Activated T-helper 2 cell treated with anti-CD3 and anti-CD28 coated beads, Interferon-gamma antibody, Interleukin-2, Interleukin-4, amounts not matched to agents 10 μg/mL and 5 μg/mL and 100 μg/mL, durations not matched to agents 14 hours and 24 hours and 36 hours (primary cell): Measurements from ENCODE around the gene GPR152. TPM values are rescaled to one million over a fixed set of nuclear protein-coding genes. Genes with fewer than 3 reads are reported as not detected.

Experiments
- DNase-seq: peaks from one replicate; pipeline ENCODE4 v3.0.0; 2021; ENCODE audit warnings: low spot score
- H3K27ac Mint-ChIP-seq: one replicate; pipeline ENCODE4 v1.8.0; 2021; ENCODE audit warnings: mixed read lengths
- H3K27me3 Mint-ChIP-seq: one replicate; pipeline ENCODE4 v1.8.0; 2021; ENCODE audit warnings: low read depth, mixed read lengths
- H3K36me3 Mint-ChIP-seq: one replicate; pipeline ENCODE4 v1.8.0; 2021; ENCODE audit warnings: low read depth, mixed read lengths
- H3K4me1 Mint-ChIP-seq: one replicate; pipeline ENCODE4 v1.8.0; 2021; ENCODE audit warnings: low read depth, mixed read lengths
- H3K4me3 Mint-ChIP-seq: one replicate; pipeline ENCODE4 v1.8.0; 2021; ENCODE audit warnings: low read depth, mild to moderate bottlenecking, moderate library complexity, mixed read lengths
- H3K9me3 Mint-ChIP-seq: one replicate; pipeline ENCODE4 v1.8.0; 2021; ENCODE audit warnings: mixed read lengths
- intact Hi-C: fragments of 100-400 bp; cut with micrococcal nuclease; formaldehyde crosslinking; loops from one replicate; pipeline ENCODE4 v1.15.1; 2023
- total RNA-seq: library from RNA; stranded (reverse); gene quantifications from 2 replicates; pipeline ENCODE4 v1.2.3, GENCODE V29; 2022

GPR152 gene
- not detected in 2 replicates for total RNA-seq

GRCh38 chr11:67452141-67452952 is at the start of gene GPR152:
TSS of gene GPR152 (minus strand) at chr11:67452729. CDS start at chr11:67452724, 5 bp downstream.
- no peaks in the 10 kb centered on the region for H3K36me3 Mint-ChIP-seq
- no peak within 1 kb of the TSS for H3K4me3 Mint-ChIP-seq
- H3K27me3 Mint-ChIP-seq, result no peaks in the 10 kb centered on the region
- DNase-seq, result no peak
- H3K4me1 Mint-ChIP-seq, result peaks cover 11% of the 10 kb centered on the region
- H3K27ac Mint-ChIP-seq, result no peak within 1 kb of the TSS
- no peaks in the 10 kb centered on the region for H3K9me3 Mint-ChIP-seq
- intact Hi-C loops, result no loop called here

- DNase-seq, result no peak
- peaks cover 62% of the 10 kb centered on the region for H3K36me3 Mint-ChIP-seq
- H3K27ac Mint-ChIP-seq, result no peak overlapping the region
- no peaks in the 10 kb centered on the region for H3K9me3 Mint-ChIP-seq
- H3K4me3 Mint-ChIP-seq, result no peak overlapping the region
- peaks cover 24% of the 10 kb centered on the region for H3K4me1 Mint-ChIP-seq
- no peaks in the 10 kb centered on the region for H3K27me3 Mint-ChIP-seq
- intact Hi-C loops, result no loop called here
Observed at GRCh38 chr11:67501854-67502253, 49.3 kb upstream of the GPR152 start.

- no peak for DNase-seq
- peak overlapping the region; percentile 21 for H3K27ac Mint-ChIP-seq
- no peaks in the 10 kb centered on the region for H3K9me3 Mint-ChIP-seq
- H3K4me3 Mint-ChIP-seq, result no peak overlapping the region
- H3K27me3 Mint-ChIP-seq, result no peaks in the 10 kb centered on the region
- H3K4me1 Mint-ChIP-seq, result peaks cover 20% of the 10 kb centered on the region
- peaks cover 57% of the 10 kb centered on the region for H3K36me3 Mint-ChIP-seq
- intact Hi-C loops, result no loop called here
Observed at GRCh38 chr11:67500831-67501715, 48.5 kb upstream of the GPR152 start.

- Mint-ChIP-seq H3K9me3 (no peaks in the 10 kb centered on the region), H3K4me3 (no peak overlapping the region), H3K27ac (peak overlapping the region; percentile 21), H3K27me3 (no peaks in the 10 kb centered on the region), H3K4me1 (peaks cover 15% of the 10 kb centered on the region), H3K36me3 (peaks cover 62% of the 10 kb centered on the region)
- DNase-seq, result no peak
- intact Hi-C loops, result no loop called here
Observed at GRCh38 chr11:67500484-67500821, 47.9 kb upstream of the GPR152 start.

- Mint-ChIP-seq H3K36me3 (peaks cover 64% of the 10 kb centered on the region), H3K9me3 (no peaks in the 10 kb centered on the region), H3K27me3 (no peaks in the 10 kb centered on the region), H3K4me1 (peaks cover 14% of the 10 kb centered on the region), H3K4me3 (no peak overlapping the region), H3K27ac (no peak overlapping the region)
- DNase-seq, result no peak
- intact Hi-C loops, result no loop called here
Observed at GRCh38 chr11:67499808-67500483, 47.4 kb upstream of the GPR152 start.

- intact Hi-C loops, result no loop called here
- no peaks in the 10 kb centered on the region for H3K27me3 Mint-ChIP-seq
- DNase-seq, result no peak
- peaks cover 14% of the 10 kb centered on the region for H3K4me1 Mint-ChIP-seq
- H3K27ac Mint-ChIP-seq, result no peak overlapping the region
- no peak overlapping the region for H3K4me3 Mint-ChIP-seq
- H3K9me3 Mint-ChIP-seq, result no peaks in the 10 kb centered on the region
- peaks cover 70% of the 10 kb centered on the region for H3K36me3 Mint-ChIP-seq
Observed at GRCh38 chr11:67498544-67498972, 46.0 kb upstream of the GPR152 start.

- Mint-ChIP-seq H3K36me3 (peaks cover 62% of the 10 kb centered on the region), H3K27ac (no peak overlapping the region), H3K4me3 (no peak overlapping the region), H3K27me3 (no peaks in the 10 kb centered on the region), H3K4me1 (peaks cover 10% of the 10 kb centered on the region), H3K9me3 (no peaks in the 10 kb centered on the region)
- no peak for DNase-seq
- intact Hi-C loops, result no loop called here
Observed at GRCh38 chr11:67497656-67498291, 45.2 kb upstream of the GPR152 start.

GRCh38 chr11:67496113-67496512 is 43.6 kb upstream of the GPR152 start:
- H3K36me3 Mint-ChIP-seq, result peaks cover 54% of the 10 kb centered on the region
- no peaks in the 10 kb centered on the region for H3K27me3 Mint-ChIP-seq
- no peak overlapping the region for H3K4me3 Mint-ChIP-seq
- DNase-seq, result no peak
- H3K27ac Mint-ChIP-seq, result no peak overlapping the region
- intact Hi-C loops, result no loop called here
- no peaks in the 10 kb centered on the region for H3K9me3 Mint-ChIP-seq
- H3K4me1 Mint-ChIP-seq, result peaks cover 7% of the 10 kb centered on the region

GRCh38 chr11:67495234-67496005 is 42.9 kb upstream of the GPR152 start:
- intact Hi-C loops, result no loop called here
- Mint-ChIP-seq H3K4me3 (no peak overlapping the region), H3K27me3 (no peaks in the 10 kb centered on the region), H3K9me3 (no peaks in the 10 kb centered on the region), H3K4me1 (no peaks in the 10 kb centered on the region), H3K27ac (no peak overlapping the region), H3K36me3 (peaks cover 51% of the 10 kb centered on the region)
- no peak for DNase-seq

- Mint-ChIP-seq H3K9me3 (no peaks in the 10 kb centered on the region), H3K4me1 (peaks cover 3% of the 10 kb centered on the region), H3K27ac (no peak overlapping the region), H3K27me3 (no peaks in the 10 kb centered on the region), H3K36me3 (peaks cover 53% of the 10 kb centered on the region), H3K4me3 (no peak overlapping the region)
- no peak for DNase-seq
- intact Hi-C loops, result no loop called here
Observed at GRCh38 chr11:67494371-67495233, 42.1 kb upstream of the GPR152 start.

GRCh38 chr11:67493548-67494370 is 41.2 kb upstream of the GPR152 start:
- no peak overlapping the region for H3K27ac Mint-ChIP-seq
- no peak overlapping the region for H3K4me3 Mint-ChIP-seq
- DNase-seq, result no peak
- H3K27me3 Mint-ChIP-seq, result no peaks in the 10 kb centered on the region
- peaks cover 6% of the 10 kb centered on the region for H3K4me1 Mint-ChIP-seq
- intact Hi-C loops, result no loop called here
- no peaks in the 10 kb centered on the region for H3K9me3 Mint-ChIP-seq
- peaks cover 50% of the 10 kb centered on the region for H3K36me3 Mint-ChIP-seq
